Activated T-helper 1 cell treated with anti-CD3 and anti-CD28 coated beads, Interleukin-2, amount 50 U/mL, for 16 hours (primary cell): ENCODE results near the gene HMMR.
"Not testable (repeated sequence)": the region's sequence is repeated elsewhere in the genome, so short reads cannot be mapped to it uniquely, and the experiment has no call there.

Experiments
- DNase-seq, 2 donors: peaks; one replicate each; pipeline ENCODE4 v3.0.0-alpha.2; 2020; ENCODE audit warnings: low read depth in 1 of 2, low spot score in 1 of 2

HMMR gene, protein sequence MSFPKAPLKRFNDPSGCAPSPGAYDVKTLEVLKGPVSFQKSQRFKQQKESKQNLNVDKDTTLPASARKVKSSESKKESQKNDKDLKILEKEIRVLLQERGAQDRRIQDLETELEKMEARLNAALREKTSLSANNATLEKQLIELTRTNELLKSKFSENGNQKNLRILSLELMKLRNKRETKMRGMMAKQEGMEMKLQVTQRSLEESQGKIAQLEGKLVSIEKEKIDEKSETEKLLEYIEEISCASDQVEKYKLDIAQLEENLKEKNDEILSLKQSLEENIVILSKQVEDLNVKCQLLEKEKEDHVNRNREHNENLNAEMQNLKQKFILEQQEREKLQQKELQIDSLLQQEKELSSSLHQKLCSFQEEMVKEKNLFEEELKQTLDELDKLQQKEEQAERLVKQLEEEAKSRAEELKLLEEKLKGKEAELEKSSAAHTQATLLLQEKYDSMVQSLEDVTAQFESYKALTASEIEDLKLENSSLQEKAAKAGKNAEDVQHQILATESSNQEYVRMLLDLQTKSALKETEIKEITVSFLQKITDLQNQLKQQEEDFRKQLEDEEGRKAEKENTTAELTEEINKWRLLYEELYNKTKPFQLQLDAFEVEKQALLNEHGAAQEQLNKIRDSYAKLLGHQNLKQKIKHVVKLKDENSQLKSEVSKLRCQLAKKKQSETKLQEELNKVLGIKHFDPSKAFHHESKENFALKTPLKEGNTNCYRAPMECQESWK

DNA sequence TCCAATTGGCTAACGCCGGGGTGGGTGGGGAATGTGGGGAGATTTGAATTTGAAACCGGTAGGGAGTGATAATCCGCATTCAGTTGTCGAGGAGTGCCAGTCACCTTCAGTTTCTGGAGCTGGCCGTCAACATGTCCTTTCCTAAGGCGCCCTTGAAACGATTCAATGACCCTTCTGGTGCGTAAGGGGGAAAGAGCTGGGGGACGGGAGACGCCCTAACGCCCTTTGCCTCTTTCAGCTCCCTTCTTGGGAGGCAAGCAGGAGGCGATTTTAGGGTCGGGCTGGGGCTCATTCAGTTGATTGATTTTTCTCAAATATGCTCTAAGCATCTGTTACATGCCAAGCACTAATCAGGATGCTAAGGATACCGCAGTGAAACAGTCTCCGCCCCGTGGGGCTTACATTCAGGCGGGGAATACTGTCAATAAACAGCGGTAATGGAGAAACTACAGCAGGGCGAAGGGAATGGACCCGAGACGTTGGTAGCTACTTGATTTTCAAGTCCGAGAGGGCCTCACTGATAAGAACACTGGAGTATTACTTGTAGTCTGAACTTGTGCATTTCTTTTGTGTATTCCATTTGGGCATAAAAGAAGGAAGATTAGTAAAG is at the start of gene HMMR:
TSS of gene HMMR (plus strand) at position 71 of the 610 bp plus-strand sequence. CDS start at position 132, 61 bp downstream.
- DNase-seq = no peak

DNA sequence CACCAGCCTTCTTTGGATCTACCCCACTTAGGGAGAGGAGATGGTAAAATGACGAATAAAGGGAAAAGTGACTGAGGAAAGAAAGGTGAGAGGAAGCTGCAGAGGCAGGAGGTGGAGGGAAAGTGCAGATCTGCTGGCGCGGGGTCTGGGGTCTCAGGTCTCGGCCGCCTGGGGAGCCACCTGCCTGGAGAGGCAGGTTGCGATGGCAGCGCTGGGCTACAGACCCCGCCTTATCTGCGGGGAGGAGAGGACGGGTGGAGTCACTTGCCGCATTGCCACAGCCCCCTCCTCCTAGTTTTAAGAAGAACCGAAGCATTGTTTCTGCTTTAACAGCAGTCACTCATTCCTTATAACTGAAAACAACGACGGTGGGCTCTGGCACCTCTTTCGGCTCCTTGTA is 44.8 kb upstream of the HMMR start:
- not testable (repeated sequence) for DNase-seq

DNA sequence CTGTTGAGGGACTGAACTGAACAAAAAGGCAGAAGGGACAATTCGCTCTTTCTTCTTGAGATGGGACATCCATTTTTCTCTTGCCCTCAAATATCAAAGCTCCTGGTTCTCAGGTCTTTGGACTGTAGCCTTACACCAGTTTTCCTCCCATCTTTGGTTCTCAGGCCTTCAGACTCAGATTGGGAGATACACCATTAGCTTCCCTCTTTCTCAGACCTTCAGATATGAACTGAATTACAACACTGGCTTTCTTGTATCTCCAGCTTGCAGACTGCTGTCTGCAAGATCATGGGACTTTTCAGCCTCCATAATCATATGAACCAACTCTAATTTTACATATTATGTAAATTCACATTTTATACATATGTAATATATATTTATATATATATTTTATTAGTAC is 35.6 kb upstream of the HMMR start:
- no peak for DNase-seq

DNA sequence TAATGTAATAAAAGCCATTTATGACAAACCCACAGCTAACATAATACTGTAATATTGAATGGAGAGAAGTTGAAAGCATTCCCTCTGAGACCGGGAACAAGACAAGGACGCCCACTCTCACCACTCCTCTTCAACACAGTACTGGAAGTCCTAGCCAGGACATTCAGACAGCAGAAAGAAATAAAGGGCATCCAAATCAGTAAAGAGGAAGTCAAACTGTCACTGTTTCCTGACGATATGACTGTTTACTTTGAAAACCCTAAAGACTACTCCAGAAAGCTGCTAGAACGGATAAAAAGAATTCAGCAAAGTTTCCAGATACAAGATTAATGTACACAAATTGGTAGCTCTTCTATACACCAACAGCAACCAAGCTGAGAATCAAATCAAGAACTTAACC is 34.3 kb upstream of the HMMR start:
- not testable (repeated sequence) for DNase-seq

DNA sequence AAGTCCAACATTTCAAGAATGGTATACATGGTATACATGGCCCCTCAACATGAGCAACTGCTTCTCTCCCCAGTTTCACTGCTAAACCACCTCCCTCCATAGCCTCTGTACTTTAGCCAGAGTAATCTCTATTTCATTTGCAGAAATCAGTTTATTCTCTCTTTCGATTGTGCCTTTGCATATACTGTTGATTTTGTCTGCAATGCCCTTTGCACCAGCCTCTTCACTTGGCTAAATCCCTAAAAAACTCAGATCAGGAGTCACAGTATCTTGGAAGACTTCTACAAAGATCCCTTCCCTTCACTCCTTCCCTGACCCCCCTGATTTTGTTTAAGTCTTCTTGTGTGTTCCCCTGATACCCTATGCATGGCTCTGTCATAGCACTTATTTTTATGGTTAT is 27.9 kb upstream of the HMMR start:
- DNase-seq = no peak

DNA sequence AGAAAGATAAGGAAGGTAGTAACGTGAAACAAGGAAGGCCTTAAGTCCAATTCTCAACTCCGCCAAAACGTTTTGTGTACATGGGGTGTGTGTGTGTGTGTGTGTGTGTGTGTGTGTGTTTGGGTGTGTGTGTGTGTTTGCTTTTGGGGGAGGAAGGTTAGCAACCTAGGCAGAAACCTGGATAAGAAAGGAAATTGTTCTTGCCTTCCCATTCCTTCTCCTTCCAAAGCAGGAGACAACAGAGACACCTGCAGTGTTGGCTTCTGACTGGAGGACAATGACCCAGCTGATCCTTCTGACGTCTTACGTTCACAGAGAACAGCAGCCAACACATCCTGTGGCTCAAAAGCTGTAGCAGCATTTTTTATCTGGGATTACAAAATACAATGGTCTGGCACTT is 27.2 kb upstream of the HMMR start:
- no peak for DNase-seq

DNA sequence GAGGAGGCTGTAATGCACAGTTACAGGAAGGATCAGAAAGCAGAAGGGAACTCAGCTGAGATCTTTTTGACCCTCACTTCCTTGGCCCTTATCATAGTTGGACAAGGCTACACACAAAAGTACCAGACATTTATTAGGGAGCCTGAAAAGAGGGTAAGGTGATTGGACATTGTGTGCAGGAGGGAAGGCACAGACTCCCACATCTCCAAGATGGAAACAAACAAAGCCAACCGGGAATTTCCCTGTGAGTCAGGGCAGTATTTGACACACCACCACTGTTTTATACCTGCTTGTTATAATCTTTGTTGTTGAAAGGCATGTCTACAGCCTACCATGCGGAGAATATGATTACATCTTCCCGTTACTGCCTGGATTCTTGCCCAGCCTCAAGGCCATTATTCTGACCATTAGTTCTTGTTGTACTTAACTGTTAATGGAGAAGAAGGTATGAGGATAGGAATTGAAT is 26.0 kb upstream of the HMMR start:
- DNase-seq = no peak

DNA sequence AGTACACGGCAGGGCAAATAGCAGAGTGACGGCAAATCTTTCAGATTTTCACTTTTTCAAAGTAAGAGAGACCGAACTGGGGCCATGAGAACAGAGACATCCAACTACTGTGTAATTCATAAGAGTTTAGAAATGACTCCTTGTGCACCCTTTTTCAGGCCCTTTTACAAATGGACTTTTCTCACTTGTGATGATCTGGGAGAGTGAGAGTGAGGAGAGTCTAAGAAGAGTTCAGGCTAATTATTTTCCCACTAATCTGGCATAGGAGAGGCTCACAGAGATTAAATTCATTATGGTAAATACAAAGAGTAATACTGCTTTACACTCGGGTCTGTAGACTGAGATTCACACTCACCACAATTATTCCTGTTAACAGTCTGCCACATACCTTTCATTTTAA is 23.9 kb upstream of the HMMR start:
- DNase-seq = no peak

DNA sequence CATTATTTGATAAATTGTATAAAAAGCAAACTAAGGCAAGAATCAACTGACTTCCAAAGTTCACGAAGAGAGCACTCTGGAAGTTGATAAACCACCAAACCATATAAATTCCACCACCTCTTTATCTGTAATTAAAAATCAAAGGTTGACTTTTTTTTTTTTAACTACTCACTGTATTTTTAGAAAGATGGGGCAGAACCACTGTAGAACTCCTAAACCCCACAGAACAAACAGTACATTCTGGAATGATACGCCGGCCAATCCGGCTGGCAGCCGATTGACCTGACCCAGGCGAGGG is 23.5 kb upstream of the HMMR start:
- DNase-seq = no peak

DNA sequence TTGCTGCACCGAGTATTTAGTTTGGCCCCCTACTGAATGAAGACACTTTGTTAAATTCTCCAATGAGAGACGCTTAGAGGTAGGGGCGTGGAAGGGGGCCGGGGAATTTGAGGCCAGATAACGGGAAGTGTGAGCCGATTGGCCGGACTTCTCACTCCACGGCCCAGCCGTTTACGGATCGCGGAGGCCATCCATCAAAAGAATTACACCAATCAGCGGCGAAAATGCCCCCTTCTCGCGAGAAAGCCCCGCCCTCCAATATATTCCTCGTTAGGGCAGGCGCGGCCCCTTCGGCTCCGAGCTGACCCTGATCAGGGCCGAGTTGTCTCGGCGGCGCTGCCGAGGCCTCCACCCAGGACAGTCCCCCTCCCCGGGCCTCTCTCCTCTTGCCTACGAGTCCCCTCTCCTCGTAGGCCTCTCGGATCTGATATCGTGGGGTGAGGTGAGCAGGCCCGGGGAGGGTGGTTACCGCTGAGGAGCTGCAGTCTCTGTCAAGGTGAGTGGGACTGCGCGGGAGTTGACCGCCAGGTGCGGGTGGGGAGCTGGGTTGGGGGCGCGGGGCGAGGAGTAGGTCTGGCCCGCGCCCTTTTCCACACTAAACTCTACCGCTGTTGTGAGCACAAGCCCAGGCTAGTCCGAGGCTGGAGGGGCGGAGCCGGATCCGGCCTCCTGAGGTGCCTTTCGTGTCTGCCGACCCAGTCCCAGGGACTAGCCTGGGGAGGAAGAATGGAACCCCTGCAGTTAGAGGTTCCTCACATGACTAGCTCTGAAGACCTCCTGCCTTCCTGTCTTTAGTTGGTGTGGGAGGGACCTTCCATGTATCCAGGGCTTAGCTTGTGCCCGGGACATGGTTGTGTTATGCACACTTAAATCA is 22.9 kb upstream of the HMMR start, which contains the start of gene CCNG1:
TSS of gene CCNG1 (plus strand) at position 287 of the 874 bp plus-strand sequence. CDS start 1,662 bp downstream, outside the sequence.
- peak; percentile 67 to 81 for DNase-seq

DNA sequence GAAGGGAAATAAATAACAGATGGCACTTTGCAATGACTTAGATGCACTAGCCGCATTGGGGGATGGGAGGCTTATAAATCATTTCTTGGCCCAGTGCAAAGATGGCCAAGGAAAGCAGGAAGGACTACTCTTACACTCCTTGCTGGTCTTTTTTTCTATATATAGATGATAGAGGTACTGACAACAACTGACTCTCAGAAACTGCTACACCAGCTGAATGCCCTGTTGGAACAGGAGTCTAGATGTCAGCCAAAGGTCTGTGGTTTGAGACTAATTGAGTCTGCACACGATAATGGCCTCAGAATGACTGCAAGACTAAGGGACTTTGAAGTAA is 21.4 kb upstream of the HMMR start:
- DNase-seq = no peak

DNA sequence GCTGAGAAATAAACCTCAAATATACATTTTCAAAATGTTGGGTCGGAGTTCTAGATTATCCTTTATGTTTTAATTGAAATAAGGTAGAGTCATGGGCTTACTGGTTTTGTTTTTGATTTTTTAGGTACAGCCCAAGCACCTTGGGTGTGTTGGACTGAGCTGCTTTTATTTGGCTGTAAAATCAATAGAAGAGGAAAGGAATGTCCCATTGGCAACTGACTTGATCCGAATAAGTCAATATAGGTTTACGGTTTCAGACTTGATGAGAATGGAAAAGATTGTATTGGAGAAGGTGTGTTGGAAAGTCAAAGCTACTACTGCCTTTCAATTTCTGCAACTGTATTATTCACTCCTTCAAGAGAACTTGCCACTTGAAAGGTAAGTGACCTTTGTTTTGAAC is 19.5 kb upstream of the HMMR start:
- DNase-seq = no peak

DNA sequence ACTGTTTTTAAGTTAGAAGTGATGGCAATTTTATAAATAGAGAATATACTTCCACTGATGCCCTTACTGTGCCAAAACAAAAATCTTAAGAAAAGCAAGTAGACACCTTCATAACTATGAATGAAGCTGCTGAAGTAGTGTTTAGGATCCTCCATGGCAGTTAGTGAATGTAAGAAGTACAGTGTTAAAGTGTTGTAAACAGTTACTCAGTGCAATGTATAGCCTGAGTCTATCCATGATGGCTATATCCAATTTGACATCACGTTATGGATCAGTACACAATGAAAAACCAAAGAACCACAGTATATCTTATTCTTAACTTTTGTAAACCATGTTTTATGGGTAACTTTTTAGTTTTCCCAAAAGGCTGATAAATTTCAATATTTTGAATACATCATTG is 15.9 kb upstream of the HMMR start:
- DNase-seq = no peak

DNA sequence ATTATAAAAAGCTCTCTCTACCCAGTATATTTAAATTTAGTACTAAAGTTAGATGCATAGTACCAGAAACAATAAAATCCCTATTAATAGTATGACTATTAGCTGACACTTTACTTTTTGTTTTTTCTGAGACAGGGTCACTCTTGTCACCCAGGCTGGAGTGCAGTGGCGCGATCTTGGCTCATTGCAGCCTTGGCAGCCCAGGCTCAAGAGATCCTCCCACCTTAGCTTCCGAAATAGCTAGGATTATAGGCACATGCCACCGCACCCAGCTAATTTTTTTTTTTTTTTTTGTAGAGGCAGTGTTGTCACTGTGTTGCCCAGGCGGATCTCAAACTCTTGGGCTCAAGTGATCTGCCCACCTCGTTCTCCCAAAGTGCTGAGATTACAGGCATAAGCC is 15.1 kb upstream of the HMMR start:
- DNase-seq = no peak

DNA sequence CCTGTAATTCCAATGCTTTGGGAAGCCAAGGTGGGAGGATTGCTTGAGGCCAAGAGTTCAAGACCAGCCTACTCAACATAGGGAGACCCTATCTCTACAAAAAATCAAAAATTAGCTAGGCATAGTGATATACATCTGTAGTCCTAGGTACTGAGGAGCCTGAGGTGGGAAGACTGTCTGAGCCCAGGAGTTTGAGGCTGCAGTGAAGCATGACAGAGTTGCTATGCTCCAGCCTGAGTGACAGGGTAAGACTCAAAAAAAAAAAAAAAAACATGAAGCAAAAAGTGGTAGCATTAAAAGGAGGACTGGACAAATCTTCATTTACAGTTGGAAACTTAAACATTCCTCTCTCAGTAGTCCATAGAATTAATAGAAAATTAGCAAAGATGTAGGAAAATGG is 13.2 kb upstream of the HMMR start:
- DNase-seq = no peak

DNA sequence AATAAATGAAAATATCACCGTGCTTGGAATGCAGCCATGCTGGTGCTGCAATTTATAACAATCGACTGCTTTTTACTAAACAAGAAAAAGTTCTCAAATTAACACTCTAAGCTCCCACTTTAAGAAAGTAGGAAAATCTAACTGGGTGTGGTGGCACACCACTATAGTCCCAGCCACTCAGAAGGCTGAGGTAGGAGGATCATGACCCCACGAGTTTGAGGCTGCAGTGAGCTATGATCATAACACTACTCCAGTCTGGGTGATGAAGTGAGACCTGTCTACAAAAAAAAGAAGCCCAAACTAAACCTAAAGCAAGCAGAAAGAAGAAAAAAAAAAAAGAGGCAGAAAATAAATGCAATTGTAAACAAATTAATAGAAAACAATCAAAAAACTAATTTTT is 12.6 kb upstream of the HMMR start:
- DNase-seq = no peak

DNA sequence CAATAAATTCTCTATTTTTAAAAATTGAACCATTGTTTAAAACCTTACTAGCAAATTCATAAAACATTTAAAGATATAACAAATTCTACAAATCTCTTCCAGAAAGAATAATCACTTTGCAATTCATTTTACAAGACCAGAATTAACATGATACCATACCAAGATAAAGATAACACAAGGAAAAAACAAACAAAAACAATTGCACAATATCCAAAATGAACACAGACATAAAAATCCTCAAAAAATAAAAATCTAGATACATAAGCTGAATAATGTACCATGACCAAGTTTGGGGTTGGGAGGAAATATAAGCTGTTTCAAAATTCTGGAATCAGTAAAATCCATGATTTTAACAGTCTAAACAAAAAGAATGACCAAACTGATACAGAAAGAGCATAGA is 11.9 kb upstream of the HMMR start:
- DNase-seq = no peak

DNA sequence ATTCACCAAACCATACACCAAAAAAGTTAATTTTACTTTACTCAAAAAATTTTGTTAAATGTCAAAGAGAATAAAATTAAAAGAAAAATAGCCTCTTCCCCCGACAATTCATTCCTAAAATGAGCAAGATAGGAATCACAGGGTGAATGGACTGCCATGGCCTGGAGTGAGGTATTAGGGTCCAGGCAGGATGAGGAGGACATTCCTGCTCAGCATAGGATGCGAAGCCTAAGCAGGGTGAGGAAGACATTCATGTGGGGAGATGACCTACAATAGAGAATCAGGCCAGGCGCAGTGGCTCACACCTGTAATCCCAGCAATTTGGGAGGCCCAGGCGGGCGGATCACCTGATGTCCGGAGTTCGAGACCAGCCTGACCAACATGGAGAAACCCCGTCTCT is 8.9 kb upstream of the HMMR start:
- DNase-seq = no peak

DNA sequence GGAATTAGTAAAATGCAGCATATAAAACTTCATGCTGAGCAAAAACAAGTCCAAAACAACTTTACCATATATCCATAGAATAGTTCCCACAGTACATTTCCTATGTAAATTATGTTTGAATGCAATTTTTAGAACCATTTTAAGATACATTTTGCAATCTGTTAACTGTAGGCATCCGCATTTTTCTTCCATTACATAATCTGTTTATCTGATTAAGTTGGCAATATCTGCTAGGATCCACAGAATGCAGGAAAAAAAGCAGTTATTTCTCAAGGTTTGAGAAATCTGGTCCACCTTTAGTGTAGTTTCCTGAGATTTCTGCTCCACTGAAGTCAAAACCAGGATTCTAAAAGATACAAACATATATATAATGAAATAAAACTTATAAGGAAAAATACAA is 6.7 kb upstream of the HMMR start:
- no peak for DNase-seq

DNA sequence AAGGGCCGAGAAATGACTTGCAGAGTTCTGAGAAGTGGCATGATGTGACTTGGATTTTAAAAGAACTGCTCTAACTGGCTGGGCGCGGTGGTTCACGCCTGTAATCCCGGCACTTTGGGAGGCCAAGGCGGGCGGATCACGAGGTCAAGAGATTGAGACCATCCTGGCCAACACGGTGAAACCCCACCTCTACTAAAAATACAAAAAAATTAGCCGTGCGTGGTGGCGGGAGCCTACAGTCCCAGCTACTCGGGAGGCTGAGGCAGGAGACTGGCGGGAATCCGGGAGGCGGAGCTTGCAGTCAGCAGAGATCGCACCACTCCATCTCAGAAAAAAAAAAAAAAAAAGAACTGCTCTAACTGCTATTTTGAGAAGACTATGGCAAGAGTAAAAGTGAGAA is 5.0 kb upstream of the HMMR start:
- not testable (repeated sequence) for DNase-seq

DNA sequence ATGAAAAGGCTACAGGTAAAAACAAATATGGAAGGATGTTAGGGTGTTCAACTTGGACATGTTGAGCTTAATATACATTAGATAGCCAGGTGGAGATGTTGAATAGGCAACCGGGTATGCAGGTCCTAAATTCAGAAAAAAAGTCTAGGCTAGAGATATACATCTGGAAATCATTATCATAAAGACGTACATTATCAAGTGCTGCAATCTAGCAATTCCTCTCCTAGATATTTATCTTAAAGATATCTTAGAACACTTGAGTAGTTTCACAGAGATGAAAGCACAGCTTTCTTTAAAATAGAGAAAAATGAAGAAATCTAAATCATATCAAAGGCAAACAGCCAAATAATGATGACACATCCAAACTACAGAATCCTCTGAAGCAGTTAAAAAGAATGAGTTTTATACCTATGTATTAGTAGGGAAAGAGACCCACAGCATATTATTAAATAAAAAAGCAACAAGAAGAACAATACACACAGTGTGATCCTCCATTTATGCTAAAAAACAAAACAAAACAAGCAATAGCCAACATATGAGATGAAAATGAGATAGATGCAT is 4.3 kb upstream of the HMMR start:
- DNase-seq = no peak
